Coronary artery (tissue), 2 donors: ENCODE data around the gene SPEN.

Experiments used
- DNase-seq: peaks from one replicate; pipeline ENCODE4 v3.0.0-alpha.2; 2017; ENCODE audit warnings: low spot score
- H3K27ac ChIP-seq, 2 donors: fragments of 200-600 bp; sonication (generic); one replicate each; pipeline ENCODE4 v1.5.1; 2016 to 2019
- H3K4me3 ChIP-seq: fragments of 200-600 bp; sonication (generic); 2 replicates; pipeline ENCODE4 v1.5.1; 2016; ENCODE audit warnings: mild to moderate bottlenecking, moderate library complexity
- TF ChIP-seq, protein P1 (sequence below): fragments of 200-600 bp; sonication (generic); IDR thresholded peaks from one replicate; pipeline ENCODE4 v1.5.1; 2019; ENCODE audit warnings: antibody characterized with exemption

Gene SPEN

DNA sequence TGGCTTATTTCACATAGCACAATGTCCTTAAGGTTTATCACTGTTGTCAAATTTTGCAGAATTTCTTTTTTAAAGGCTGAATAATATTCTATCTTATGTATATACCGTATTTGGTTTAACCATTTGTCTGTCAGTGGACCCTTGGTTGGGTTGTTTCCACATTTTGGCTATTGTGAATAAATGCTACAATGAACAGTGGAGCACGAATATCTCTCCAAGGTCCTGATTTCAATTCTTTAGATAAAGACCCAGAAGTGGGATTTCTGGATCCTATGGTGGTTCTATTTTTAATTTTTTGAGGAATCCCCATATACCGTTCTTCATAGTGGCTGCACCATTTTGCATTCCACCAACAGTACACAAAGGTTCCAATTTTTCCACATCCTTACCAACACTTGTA, 134.2 kb downstream of the SPEN start:
- no peak overlapping the region for H3K4me3 ChIP-seq
- no peak for DNase-seq
- no peak overlapping the region for H3K27ac ChIP-seq
- TF ChIP-seq, protein P1, sequence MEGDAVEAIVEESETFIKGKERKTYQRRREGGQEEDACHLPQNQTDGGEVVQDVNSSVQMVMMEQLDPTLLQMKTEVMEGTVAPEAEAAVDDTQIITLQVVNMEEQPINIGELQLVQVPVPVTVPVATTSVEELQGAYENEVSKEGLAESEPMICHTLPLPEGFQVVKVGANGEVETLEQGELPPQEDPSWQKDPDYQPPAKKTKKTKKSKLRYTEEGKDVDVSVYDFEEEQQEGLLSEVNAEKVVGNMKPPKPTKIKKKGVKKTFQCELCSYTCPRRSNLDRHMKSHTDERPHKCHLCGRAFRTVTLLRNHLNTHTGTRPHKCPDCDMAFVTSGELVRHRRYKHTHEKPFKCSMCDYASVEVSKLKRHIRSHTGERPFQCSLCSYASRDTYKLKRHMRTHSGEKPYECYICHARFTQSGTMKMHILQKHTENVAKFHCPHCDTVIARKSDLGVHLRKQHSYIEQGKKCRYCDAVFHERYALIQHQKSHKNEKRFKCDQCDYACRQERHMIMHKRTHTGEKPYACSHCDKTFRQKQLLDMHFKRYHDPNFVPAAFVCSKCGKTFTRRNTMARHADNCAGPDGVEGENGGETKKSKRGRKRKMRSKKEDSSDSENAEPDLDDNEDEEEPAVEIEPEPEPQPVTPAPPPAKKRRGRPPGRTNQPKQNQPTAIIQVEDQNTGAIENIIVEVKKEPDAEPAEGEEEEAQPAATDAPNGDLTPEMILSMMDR, result no peak

GRCh38 chr1:15983275-15983674, 135.8 kb downstream of the SPEN start:
- no peak overlapping the region for H3K27ac ChIP-seq
- TF ChIP-seq, protein P1, result no peak
- H3K4me3 ChIP-seq, result no peak overlapping the region
- no peak for DNase-seq

- no peak for DNase-seq
- TF ChIP-seq, protein P1, result no peak
- Histone ChIP-seq H3K4me3 (no peak overlapping the region), H3K27ac (no peak overlapping the region)
Measured at GRCh38 chr1:15985611-15986297, 138.2 kb downstream of the SPEN start.

- TF ChIP-seq, protein P1, result no peak
Measured at GRCh38 chr1:15988856-15989736, 141.6 kb downstream of the SPEN start.

DNA sequence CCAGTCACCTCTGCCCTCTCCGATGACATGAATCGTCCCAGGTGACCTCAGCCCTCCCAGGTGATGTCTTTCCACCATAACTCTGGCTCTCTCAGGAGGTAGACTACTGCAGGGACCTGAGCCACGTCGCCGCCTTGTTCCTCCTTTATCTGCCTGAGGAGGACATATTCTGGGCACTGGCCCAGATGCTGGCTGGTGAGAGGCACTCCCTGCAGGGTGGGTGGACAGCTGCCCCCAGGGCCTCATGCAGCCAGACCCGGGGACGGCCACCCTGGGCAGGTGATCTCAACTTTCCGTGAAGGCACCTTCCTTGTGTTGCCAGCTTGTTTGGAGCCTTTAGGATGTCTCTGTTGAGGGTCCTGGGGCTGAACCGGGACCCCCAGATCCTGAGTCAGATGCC, 142.3 kb downstream of the SPEN start:
- Histone ChIP-seq H3K27ac (no peak overlapping the region), H3K4me3 (no peak overlapping the region)
- TF ChIP-seq, protein P1, result no peak
- no peak for DNase-seq

More at GRCh38 chr1:15988856-15989736, 141.6 kb downstream of the SPEN start:
- no peak for DNase-seq
- Histone ChIP-seq H3K4me3 (no peak overlapping the region), H3K27ac (no peak overlapping the region)
